HFFc6 (cell line): ENCODE measurements around the gene TFPI. TPM values are rescaled to one million over a fixed set of nuclear protein-coding genes. Genes with fewer than 3 reads are reported as not detected.

Experiments used
- DNase-seq: peaks from one replicate; pipeline ENCODE4 v3.0.0-alpha.2; 2018
- H3K27ac Mint-ChIP-seq: 2 replicates; pipeline ENCODE4 v1.8.0; 2020; ENCODE audit warnings: mild to moderate bottlenecking, mixed read lengths
- H3K27me3 Mint-ChIP-seq: 2 replicates; pipeline ENCODE4 v1.8.0; 2021; ENCODE audit warnings: mild to moderate bottlenecking, moderate library complexity, mixed read lengths; ENCODE audit not compliant: insufficient read depth
- H3K36me3 Mint-ChIP-seq: 2 replicates; pipeline ENCODE4 v1.8.0; 2021; ENCODE audit warnings: low read depth, mixed read lengths
- H3K4me1 Mint-ChIP-seq: 2 replicates; pipeline ENCODE4 v1.8.0; 2020; ENCODE audit warnings: low read depth, mixed read lengths
- H3K4me3 Mint-ChIP-seq: 2 replicates; pipeline ENCODE4 v1.8.0; 2020; ENCODE audit warnings: mild to moderate bottlenecking, moderate library complexity, mixed read lengths
- H3K9me3 Mint-ChIP-seq: 2 replicates; pipeline ENCODE4 v1.8.0; 2020; ENCODE audit warnings: mild to moderate bottlenecking, mixed read lengths
- total RNA-seq, 6 experiments: library from RNA; stranded (reverse); fragmentation: NEBNext Ultra II Directional; extraction: Animal tissue kit (Norgen Biotek cat#: 25700); gene quantifications; 2 replicates in 1 of 6; 3 replicates in 5 of 6; pipeline ENCODE4 v1.2.3, GENCODE V29; 2021
- TF ChIP-seq, protein P1 (sequence below): fragments of 200-600 bp; sonication (generic); IDR thresholded peaks from 2 replicates; pipeline ENCODE4 v1.5.0; 2021; ENCODE audit warnings: antibody characterized with exemption, mild to moderate bottlenecking

Gene TFPI
- total RNA-seq, 6 experiments from 2014 or later = 25.4 to 42.4 (median 34.7) TPM

DNA sequence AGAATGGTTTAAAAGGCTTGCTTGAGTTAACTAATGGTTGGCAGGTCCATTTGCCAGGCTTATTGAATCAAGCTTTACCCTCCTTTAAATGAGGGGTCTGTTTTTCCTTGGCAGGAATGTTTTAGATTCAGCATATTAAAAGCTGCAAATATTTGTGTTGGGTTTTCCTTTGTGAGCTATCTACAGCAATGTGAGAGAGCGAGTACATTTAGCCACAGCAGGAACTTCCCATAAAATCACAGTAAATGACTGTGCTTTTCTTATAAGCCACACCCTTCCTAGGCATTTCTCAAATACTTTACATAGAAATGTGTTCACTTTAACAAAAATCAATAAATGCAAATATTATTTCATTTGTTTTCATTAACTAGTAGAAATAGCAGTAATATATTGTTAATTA lies 130.1 kb downstream of the TFPI start:
- peaks cover 8% of the 10 kb centered on the region for H3K4me1 Mint-ChIP-seq
- H3K27me3 Mint-ChIP-seq = no peaks in the 10 kb centered on the region
- no peaks in the 10 kb centered on the region for H3K36me3 Mint-ChIP-seq
- H3K27ac Mint-ChIP-seq = no peak overlapping the region
- no peak for DNase-seq
- no peaks in the 10 kb centered on the region for H3K9me3 Mint-ChIP-seq
- TF ChIP-seq, protein P1, sequence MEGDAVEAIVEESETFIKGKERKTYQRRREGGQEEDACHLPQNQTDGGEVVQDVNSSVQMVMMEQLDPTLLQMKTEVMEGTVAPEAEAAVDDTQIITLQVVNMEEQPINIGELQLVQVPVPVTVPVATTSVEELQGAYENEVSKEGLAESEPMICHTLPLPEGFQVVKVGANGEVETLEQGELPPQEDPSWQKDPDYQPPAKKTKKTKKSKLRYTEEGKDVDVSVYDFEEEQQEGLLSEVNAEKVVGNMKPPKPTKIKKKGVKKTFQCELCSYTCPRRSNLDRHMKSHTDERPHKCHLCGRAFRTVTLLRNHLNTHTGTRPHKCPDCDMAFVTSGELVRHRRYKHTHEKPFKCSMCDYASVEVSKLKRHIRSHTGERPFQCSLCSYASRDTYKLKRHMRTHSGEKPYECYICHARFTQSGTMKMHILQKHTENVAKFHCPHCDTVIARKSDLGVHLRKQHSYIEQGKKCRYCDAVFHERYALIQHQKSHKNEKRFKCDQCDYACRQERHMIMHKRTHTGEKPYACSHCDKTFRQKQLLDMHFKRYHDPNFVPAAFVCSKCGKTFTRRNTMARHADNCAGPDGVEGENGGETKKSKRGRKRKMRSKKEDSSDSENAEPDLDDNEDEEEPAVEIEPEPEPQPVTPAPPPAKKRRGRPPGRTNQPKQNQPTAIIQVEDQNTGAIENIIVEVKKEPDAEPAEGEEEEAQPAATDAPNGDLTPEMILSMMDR = no peak
- no peak overlapping the region for H3K4me3 Mint-ChIP-seq

DNA sequence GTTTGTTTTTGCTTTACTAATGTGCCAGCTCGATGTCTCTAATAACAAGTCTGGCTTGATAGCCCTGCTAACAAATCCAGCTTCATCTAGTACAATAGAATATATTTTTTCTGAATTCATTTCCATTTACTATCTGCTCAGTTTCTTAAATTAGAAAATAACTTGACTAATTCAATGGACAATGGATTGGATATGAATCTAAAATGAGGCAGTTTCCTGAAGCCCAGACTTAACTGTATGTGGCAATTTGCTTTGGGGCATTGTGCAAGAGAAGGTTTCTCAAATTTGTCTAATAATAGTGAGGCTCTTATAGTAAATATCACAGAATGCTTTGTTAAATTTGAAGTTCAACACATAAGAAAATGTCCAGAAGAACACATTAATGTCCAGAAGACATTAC lies 132.0 kb downstream of the TFPI start:
- Mint-ChIP-seq H3K27ac (no peak overlapping the region), H3K36me3 (no peaks in the 10 kb centered on the region), H3K4me1 (peaks cover 7% of the 10 kb centered on the region), H3K4me3 (no peak overlapping the region), H3K9me3 (no peaks in the 10 kb centered on the region), H3K27me3 (no peaks in the 10 kb centered on the region)
- TF ChIP-seq, protein P1 = no peak
- DNase-seq = no peak

DNA sequence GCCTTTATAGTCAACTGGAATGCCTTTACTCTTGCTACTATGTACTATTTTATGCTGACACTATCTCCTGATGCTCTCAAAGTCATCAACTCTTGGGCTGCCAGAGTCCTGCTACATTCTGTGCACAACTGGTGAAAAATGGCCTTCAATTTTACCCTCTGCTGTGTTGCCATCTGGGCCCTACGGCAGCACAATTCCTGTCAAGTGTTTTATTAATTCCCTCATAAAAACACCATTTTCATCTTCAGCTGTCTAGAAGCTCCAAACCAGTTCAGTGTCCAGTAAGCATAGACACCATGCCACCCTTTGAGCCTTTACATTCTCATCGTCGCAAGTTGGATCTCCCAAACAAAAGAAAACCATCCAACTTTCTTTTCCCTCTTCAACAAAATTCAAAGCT lies 132.7 kb downstream of the TFPI start:
- no peak overlapping the region for H3K27ac Mint-ChIP-seq
- TF ChIP-seq, protein P1 = no peak
- DNase-seq = no peak
- H3K36me3 Mint-ChIP-seq = no peaks in the 10 kb centered on the region
- H3K4me3 Mint-ChIP-seq = no peak overlapping the region
- no peaks in the 10 kb centered on the region for H3K27me3 Mint-ChIP-seq
- H3K9me3 Mint-ChIP-seq = no peaks in the 10 kb centered on the region
- peaks cover 7% of the 10 kb centered on the region for H3K4me1 Mint-ChIP-seq

DNA sequence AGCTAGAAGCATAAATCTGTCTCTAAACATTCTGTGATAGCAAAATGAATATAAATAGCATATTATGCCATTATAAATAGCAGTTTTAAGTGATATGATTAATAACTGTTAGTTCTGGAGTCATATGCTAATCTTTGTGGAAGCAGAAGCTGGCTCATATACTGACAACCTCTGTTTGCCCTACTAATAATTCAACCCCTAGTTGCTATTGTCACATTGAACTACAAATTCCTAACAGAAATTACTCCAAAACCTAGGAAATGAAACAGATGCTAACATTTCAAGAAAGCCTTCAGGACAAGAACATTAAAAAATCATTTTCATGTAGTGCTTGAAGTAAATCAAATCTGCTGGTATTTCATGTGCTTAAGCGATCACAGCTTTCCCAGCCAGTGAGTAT lies 134.4 kb downstream of the TFPI start:
- TF ChIP-seq, protein P1 = no peak
- Mint-ChIP-seq H3K27ac (no peak overlapping the region), H3K9me3 (no peaks in the 10 kb centered on the region), H3K36me3 (no peaks in the 10 kb centered on the region), H3K27me3 (no peaks in the 10 kb centered on the region), H3K4me1 (peaks cover 7% of the 10 kb centered on the region), H3K4me3 (no peak overlapping the region)
- DNase-seq = no peak

DNA sequence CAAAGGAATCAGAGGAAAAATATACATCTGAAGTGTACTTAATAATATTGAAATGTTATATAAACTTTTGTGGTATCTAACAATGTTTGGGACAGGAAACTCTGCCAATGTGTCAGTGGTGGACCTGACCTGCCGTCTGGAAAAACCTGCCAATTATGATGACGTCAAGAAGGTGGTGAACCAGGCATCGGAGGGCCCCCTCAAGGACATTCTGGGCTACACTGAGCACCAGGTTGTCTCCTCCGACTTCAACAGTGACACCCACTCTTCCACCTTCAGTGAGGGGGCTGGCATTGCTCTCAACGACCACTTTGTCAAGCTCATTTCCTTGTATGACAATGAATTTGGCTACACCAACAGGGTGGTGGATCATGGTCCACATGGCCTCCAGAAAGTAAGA lies 138.8 kb downstream of the TFPI start:
- no peak overlapping the region for H3K4me3 Mint-ChIP-seq
- H3K9me3 Mint-ChIP-seq = no peaks in the 10 kb centered on the region
- H3K4me1 Mint-ChIP-seq = no peaks in the 10 kb centered on the region
- no peak for DNase-seq
- no peaks in the 10 kb centered on the region for H3K36me3 Mint-ChIP-seq
- no peaks in the 10 kb centered on the region for H3K27me3 Mint-ChIP-seq
- TF ChIP-seq, protein P1 = no peak
- H3K27ac Mint-ChIP-seq = no peak overlapping the region

Other genes starting within 250 kb of the TFPI start
- gene CALCRL, start 106.2 kb downstream of the TFPI start, total RNA-seq = under 1 TPM; 0.57 to 1.00 (median 0.70) TPM